ENCODE data around the gene FAM20A.

DNA sequence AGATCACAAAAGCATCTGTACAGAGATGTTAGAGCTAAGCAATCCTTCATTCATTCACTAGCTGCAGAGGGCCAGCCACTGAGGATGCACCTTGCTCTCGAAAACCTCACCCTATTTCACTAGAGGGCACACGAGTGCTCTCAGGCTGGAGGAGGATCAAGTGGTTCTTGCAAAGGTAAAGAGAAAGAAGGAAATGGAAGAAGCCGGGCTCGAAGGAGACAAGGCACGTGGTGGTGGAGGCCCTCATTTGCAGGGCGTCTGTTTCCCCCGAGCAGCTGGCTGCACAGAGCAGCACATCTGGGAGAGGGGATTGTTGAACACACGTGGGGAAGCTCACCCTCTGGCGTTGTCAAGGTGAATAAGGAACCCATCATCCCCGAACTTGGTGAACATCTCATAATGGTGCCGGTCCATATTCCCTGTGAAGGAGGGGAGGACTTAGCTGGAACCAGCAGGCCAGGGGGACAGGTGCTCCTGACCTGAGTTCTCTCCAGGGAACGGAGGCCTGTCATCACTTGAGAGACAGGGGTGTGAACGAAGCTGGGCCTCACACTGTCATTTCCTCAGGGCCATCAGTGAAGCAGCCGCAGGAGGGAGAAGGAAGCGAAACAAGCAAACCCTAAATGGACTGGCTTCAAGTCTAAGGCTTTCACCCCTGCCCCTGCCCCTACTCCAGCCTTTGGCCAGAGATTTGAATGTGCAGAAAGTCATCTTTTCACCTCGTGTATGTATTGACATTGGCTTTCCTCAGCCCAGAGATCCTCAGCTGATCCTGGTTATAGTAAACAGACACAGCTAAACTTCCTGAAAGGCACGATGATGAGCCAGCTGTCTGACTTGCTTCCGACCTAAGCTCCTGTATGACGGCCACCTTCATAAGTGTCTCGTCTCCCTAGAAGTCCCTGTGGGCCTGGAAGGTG is 61.4 kb downstream of the FAM20A start:
- no peak for TF ChIP-seq POLR2A (IDR thresholded peaks at IDR 0.05)
- TF ChIP-seq, protein P1, sequence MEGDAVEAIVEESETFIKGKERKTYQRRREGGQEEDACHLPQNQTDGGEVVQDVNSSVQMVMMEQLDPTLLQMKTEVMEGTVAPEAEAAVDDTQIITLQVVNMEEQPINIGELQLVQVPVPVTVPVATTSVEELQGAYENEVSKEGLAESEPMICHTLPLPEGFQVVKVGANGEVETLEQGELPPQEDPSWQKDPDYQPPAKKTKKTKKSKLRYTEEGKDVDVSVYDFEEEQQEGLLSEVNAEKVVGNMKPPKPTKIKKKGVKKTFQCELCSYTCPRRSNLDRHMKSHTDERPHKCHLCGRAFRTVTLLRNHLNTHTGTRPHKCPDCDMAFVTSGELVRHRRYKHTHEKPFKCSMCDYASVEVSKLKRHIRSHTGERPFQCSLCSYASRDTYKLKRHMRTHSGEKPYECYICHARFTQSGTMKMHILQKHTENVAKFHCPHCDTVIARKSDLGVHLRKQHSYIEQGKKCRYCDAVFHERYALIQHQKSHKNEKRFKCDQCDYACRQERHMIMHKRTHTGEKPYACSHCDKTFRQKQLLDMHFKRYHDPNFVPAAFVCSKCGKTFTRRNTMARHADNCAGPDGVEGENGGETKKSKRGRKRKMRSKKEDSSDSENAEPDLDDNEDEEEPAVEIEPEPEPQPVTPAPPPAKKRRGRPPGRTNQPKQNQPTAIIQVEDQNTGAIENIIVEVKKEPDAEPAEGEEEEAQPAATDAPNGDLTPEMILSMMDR (IDR thresholded peaks at IDR 0.05): no peak

Data from sigmoid colon (tissue), 3 donors.